Activated T-cell treated with anti-CD3 and anti-CD28 coated beads, Interleukin-2, amount 50 U/mL, for 72 hours (primary cell): ENCODE results near the gene SPAG9. TPM values are rescaled to one million over a fixed set of nuclear protein-coding genes. Genes with fewer than 3 reads are reported as not detected.

Source experiments
- ATAC-seq, 2 donors: fragments of 150-1000 bp; cut with Tn5 transposase; replicated peaks in 1 of 2; 2 replicates each; pipeline ENCODE4 v1.10.0; 2021; ENCODE audit warnings: moderate library complexity in 2 of 2, mild to moderate bottlenecking in 1 of 2
- DNase-seq, 2 donors: peaks; one replicate each; pipeline ENCODE4 v3.0.0; 2021 to 2022; ENCODE audit warnings: mixed read lengths in 1 of 2
- H3K27ac Mint-ChIP-seq: one replicate; pipeline ENCODE4 v1.8.0; 2022; ENCODE audit warnings: mild to moderate bottlenecking, moderate library complexity, mixed read lengths
- H3K27me3 Mint-ChIP-seq: one replicate; pipeline ENCODE4 v1.8.0; 2022; ENCODE audit warnings: low read depth, mixed read lengths
- H3K36me3 Mint-ChIP-seq, 2 donors: one replicate each; pipeline ENCODE4 v1.8.0; 2022; ENCODE audit warnings: mixed read lengths in 2 of 2, mild to moderate bottlenecking in 1 of 2; ENCODE audit not compliant: insufficient read depth in 2 of 2
- H3K4me1 Mint-ChIP-seq: one replicate; pipeline ENCODE4 v1.8.0; 2022; ENCODE audit warnings: low read depth, mixed read lengths
- H3K4me3 Mint-ChIP-seq, 2 donors: one replicate each; pipeline ENCODE4 v1.8.0; 2022; ENCODE audit warnings: mild to moderate bottlenecking in 2 of 2, mixed read lengths in 2 of 2, moderate library complexity in 2 of 2
- H3K9me3 Mint-ChIP-seq, 2 donors: one replicate each; pipeline ENCODE4 v1.8.0; 2022; ENCODE audit warnings: mixed read lengths in 2 of 2
- total RNA-seq, 2 donors: library from RNA; stranded (reverse); gene quantifications; one replicate each; pipeline ENCODE4 v1.2.3, GENCODE V29; 2022

Gene SPAG9
- total RNA-seq: 10 to 100 TPM; 55.0 to 69.8 TPM

GRCh38 chr17:51120739-51121619, at the start of gene SPAG9:
SPAG9 (minus strand) TSS chr17:51120868; CDS start chr17:51120656, 212 bp downstream.
- DNase-seq (peak; percentile 93 to 95), ATAC-seq (peak; percentile 79 to 80)
- Mint-ChIP-seq H3K36me3 (peaks cover 2 to 4% of the 10 kb centered on the region in 2 donors), H3K4me3 (peak within 1 kb of the TSS; percentile 99), H3K27me3 (no peaks in the 10 kb centered on the region), H3K4me1 (peaks cover 57% of the 10 kb centered on the region), H3K27ac (peak within 1 kb of the TSS; percentile 99), H3K9me3 (no peaks in the 10 kb centered on the region)

GRCh38 chr17:51169340-51169739, 48.7 kb upstream of the SPAG9 start:
- Mint-ChIP-seq H3K4me3 (peak overlapping the region in 1 of 2 donors; percentile 4), H3K36me3 (peaks cover 17 to 18% of the 10 kb centered on the region in 2 donors), H3K4me1 (peaks cover 45% of the 10 kb centered on the region), H3K27me3 (no peaks in the 10 kb centered on the region), H3K27ac (peak overlapping the region; percentile 24), H3K9me3 (no peaks in the 10 kb centered on the region)
- no peak for DNase-seq
- ATAC-seq: no peak

- H3K9me3 Mint-ChIP-seq: no peaks in the 10 kb centered on the region
- peak overlapping the region; percentile 90 for H3K27ac Mint-ChIP-seq
- H3K36me3 Mint-ChIP-seq: peaks cover 17 to 22% of the 10 kb centered on the region in 2 donors
- peak overlapping the region; percentile 88 to 96 for H3K4me3 Mint-ChIP-seq
- DNase-seq: peak; percentile 77 to 86
- no peaks in the 10 kb centered on the region for H3K27me3 Mint-ChIP-seq
- ATAC-seq: peak; percentile 66 to 70
- peaks cover 45% of the 10 kb centered on the region for H3K4me1 Mint-ChIP-seq
Measured at GRCh38 chr17:51166987-51167931, 46.6 kb upstream of the SPAG9 start.

- peak within 1 kb of the TSS; percentile 97 for H3K27ac Mint-ChIP-seq
- peaks cover 45% of the 10 kb centered on the region for H3K4me1 Mint-ChIP-seq
- H3K36me3 Mint-ChIP-seq: peaks cover 19 to 25% of the 10 kb centered on the region in 2 donors
- peak; percentile 85 to 88 for ATAC-seq
- H3K9me3 Mint-ChIP-seq: no peaks in the 10 kb centered on the region
- DNase-seq: peak; percentile 78 to 86
- peak within 1 kb of the TSS; percentile 89 to 96 for H3K4me3 Mint-ChIP-seq
- no peaks in the 10 kb centered on the region for H3K27me3 Mint-ChIP-seq
Measured at GRCh38 chr17:51166198-51166986, 45.7 kb upstream of the SPAG9 start, which contains the start of gene NME2. NME2 (plus strand) TSS chr17:51166411; CDS start chr17:51166831, 420 bp downstream.

GRCh38 chr17:51165680-51166197, 45.1 kb upstream of the SPAG9 start:
- DNase-seq (no peak), ATAC-seq (peak; percentile 2 to 24)
- Mint-ChIP-seq H3K27ac (peak overlapping the region; percentile 97), H3K4me1 (peaks cover 45% of the 10 kb centered on the region), H3K36me3 (peaks cover 17 to 25% of the 10 kb centered on the region in 2 donors), H3K4me3 (peak overlapping the region; percentile 86 to 89), H3K27me3 (no peaks in the 10 kb centered on the region), H3K9me3 (no peaks in the 10 kb centered on the region)

- Mint-ChIP-seq H3K4me3 (peak overlapping the region; percentile 86 to 89), H3K27ac (peak overlapping the region; percentile 97), H3K4me1 (peaks cover 47% of the 10 kb centered on the region), H3K36me3 (peaks cover 17 to 27% of the 10 kb centered on the region in 2 donors), H3K9me3 (no peaks in the 10 kb centered on the region), H3K27me3 (no peaks in the 10 kb centered on the region)
- DNase-seq: peak in 1 of 2 donors; percentile 8
- ATAC-seq: no peak
Measured at GRCh38 chr17:51164911-51165679, 44.4 kb upstream of the SPAG9 start.

- ATAC-seq (no peak), DNase-seq (no peak)
- Mint-ChIP-seq H3K4me3 (no peak overlapping the region), H3K27me3 (no peaks in the 10 kb centered on the region), H3K9me3 (no peaks in the 10 kb centered on the region), H3K4me1 (peaks cover 43% of the 10 kb centered on the region), H3K27ac (no peak overlapping the region), H3K36me3 (peaks cover 10 to 29% of the 10 kb centered on the region in 2 donors)
Measured at GRCh38 chr17:51161541-51161940, 40.9 kb upstream of the SPAG9 start.

- no peak for DNase-seq
- H3K36me3 Mint-ChIP-seq: peaks cover 7 to 31% of the 10 kb centered on the region in 2 donors
- H3K9me3 Mint-ChIP-seq: no peaks in the 10 kb centered on the region
- H3K27ac Mint-ChIP-seq: no peak overlapping the region
- H3K27me3 Mint-ChIP-seq: no peaks in the 10 kb centered on the region
- H3K4me1 Mint-ChIP-seq: peaks cover 30% of the 10 kb centered on the region
- no peak overlapping the region for H3K4me3 Mint-ChIP-seq
- no peak for ATAC-seq
Measured at GRCh38 chr17:51159604-51160003, 38.9 kb upstream of the SPAG9 start.

GRCh38 chr17:51155416-51155815, 34.7 kb upstream of the SPAG9 start:
- peaks cover 5 to 14% of the 10 kb centered on the region in 2 donors for H3K36me3 Mint-ChIP-seq
- no peak for DNase-seq
- no peaks in the 10 kb centered on the region for H3K9me3 Mint-ChIP-seq
- no peaks in the 10 kb centered on the region for H3K27me3 Mint-ChIP-seq
- peaks cover 29% of the 10 kb centered on the region for H3K4me1 Mint-ChIP-seq
- H3K27ac Mint-ChIP-seq: no peak overlapping the region
- no peak overlapping the region for H3K4me3 Mint-ChIP-seq
- ATAC-seq: no peak

GRCh38 chr17:51154176-51154575, 33.5 kb upstream of the SPAG9 start:
- Mint-ChIP-seq H3K27ac (no peak overlapping the region), H3K27me3 (no peaks in the 10 kb centered on the region), H3K4me1 (peaks cover 23% of the 10 kb centered on the region), H3K9me3 (no peaks in the 10 kb centered on the region), H3K4me3 (no peak overlapping the region), H3K36me3 (peaks cover 3 to 11% of the 10 kb centered on the region in 2 donors)
- DNase-seq (no peak), ATAC-seq (no peak)

- H3K36me3 Mint-ChIP-seq: peaks cover 3 to 7% of the 10 kb centered on the region in 2 donors
- H3K9me3 Mint-ChIP-seq: no peaks in the 10 kb centered on the region
- H3K27me3 Mint-ChIP-seq: no peaks in the 10 kb centered on the region
- no peak within 1 kb of the TSS for H3K4me3 Mint-ChIP-seq
- peaks cover 18% of the 10 kb centered on the region for H3K4me1 Mint-ChIP-seq
- no peak within 1 kb of the TSS for H3K27ac Mint-ChIP-seq
- peak; percentile 92 for ATAC-seq
- peak; percentile 96 to 98 for DNase-seq
Measured at GRCh38 chr17:51153210-51154072, 32.8 kb upstream of the SPAG9 start, which contains the start of gene NME1. NME1 (plus strand) TSS chr17:51153559; CDS start chr17:51155655, 2,096 bp downstream.
